Femur (tissue), 1 donor: ENCODE measurements around the gene MYO6.

Source experiments
- DNase-seq: peaks from one replicate; pipeline ENCODE4 v3.0.0-alpha.2; 2017

MYO6 gene

GRCh38 chr6:75830959-75831885 lies 82.2 kb downstream of the MYO6 start:
- DNase-seq, result no peak

DNA sequence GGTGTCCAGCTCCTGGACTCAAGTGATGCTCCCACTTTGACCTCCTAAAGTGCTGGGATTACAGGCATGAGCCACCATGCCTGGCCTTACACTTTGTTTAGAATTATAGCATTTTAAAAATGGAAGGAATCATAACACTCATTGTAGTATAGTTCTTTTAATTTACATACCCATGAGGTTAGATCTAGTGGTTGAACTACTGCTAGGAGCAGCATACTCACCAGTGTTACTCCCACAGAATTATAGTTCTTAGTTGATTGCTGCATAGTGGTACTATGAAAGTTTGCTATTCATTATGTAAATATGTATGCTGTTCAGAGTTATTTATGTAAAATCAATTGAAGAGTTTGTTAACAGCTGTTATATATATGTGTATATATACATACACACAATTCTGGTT lies 85.4 kb downstream of the MYO6 start:
- no peak for DNase-seq

GRCh38 chr6:75842191-75842590 lies 93.2 kb downstream of the MYO6 start:
- DNase-seq, result no peak

- no peak for DNase-seq
Measured at GRCh38 chr6:75842732-75843131, 93.7 kb downstream of the MYO6 start.

- no peak for DNase-seq
Measured at GRCh38 chr6:75843396-75843795, 94.4 kb downstream of the MYO6 start.

- DNase-seq, result no peak
Measured at GRCh38 chr6:75848274-75848673, 99.2 kb downstream of the MYO6 start.

DNA sequence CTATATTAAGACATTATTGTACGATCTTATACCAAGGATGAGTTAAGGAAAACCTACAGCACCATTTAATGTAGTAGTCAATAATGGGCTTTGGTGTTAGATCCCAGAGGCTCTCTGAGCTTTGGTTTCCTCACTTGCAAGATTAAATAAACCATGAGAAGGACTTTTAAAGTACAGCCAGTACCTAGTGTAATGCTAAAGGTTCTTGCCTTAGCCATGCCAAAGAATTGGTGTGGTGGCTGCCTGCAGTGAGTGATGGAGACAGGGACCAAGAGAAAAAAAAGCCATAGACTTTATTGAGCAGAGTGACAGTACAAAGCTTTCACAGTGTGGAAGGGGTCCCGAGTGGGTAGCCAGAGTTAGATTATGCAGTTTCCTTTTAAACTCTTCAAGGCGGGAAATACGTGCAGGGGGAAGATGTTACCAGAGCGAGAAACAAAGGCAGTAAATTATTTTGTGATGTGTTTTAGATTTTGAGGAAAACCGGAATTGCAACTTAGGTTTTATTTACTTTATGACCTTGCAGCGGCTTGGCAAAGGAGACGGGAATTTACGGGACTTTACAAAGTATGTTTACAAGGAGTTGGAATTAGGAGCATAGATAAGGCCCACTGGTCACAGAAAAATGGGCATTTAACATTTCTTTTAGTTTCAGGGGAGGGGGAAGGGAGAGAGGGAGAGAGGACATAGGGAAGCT lies 100.4 kb downstream of the MYO6 start:
- no peak for DNase-seq

DNA sequence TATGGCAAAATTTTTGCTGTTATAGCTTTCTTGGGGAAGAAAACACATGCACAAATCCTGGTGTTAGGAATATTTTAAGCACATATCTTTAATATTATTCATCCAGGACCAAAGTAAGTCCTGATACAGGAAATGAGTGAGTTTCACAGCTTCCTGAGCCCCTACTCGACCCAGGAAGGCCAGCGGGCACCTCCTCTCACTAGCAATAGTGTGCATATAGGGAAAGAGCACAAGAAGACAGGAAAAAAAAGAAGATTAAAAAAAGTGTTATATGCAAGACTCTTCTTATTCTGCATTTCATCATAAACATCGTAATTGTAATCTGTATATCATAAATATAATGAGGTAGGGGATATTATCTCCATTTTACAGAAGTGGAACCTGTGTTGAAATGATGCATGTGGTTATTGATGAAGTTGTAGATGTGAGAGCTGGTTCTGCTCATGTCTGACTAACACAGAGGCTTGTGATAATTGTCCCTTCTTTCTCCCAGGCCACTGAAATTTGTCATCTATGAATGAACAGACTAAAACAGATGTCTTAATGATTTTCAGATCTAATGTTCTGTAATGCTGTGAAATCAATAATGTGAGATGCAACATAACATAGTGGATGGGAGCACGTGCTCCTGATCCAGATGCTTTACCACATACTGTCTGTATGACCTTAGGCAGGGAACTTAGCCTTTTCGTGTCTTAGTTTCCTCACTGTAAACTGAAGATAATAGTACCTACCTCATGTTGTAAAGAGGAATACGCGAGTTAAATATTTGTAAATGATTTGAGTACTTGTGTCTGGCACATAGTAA lies 101.2 kb downstream of the MYO6 start:
- no peak for DNase-seq

DNA sequence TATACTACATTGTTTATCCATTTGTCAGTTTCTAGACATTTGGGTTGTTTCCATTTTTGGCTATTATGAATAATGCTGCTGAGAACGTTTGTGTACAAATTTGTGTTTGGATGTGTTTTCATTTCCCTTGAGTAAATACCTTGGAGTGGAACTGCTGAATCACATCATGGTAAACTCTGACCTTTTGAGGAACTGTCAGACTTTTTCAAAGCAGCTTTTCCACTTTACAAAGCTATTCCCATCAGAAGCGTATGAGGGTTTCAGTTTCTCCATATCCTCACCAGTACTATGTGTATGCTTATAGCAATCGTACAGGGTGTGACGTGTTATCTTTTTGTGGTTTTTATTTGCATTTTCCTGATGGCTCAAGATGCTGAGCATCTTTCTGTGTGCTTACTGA lies 103.7 kb downstream of the MYO6 start:
- no peak for DNase-seq

GRCh38 chr6:75853806-75854205 lies 104.8 kb downstream of the MYO6 start:
- no peak for DNase-seq

DNA sequence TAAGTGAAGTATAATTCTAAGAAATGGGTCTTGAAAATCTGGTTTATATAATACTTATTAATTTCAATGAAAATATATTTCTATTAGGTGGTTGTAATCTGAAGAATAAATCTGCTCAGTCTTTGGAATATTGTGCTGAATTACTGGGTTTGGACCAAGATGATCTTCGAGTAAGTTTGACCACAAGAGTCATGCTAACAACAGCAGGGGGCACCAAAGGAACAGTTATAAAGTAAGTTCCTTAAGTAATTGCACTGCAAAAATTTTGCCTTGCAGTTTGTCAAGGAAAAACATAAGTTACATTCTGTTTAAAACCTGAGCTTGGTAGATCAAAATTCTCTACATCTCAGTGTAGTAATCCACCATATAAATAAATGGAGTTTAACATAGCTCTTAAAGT lies 106.0 kb downstream of the MYO6 start:
- DNase-seq, result peak; percentile 27

DNA sequence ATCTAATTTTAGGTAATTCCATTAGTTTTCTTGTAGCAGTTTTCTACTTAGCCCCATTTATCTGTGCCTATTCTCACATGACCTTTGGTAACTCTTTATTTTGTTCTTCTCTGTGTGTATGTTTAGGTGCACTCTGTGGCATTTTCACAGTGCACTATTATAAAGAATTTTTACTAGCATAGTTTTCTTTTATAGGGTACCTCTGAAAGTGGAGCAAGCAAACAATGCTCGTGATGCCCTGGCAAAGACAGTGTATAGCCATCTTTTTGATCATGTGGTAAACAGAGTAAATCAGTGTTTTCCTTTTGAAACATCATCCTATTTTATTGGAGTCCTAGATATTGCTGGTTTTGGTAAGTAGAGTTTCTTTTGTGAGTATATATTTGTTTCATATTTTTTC lies 107.9 kb downstream of the MYO6 start:
- no peak for DNase-seq

DNA sequence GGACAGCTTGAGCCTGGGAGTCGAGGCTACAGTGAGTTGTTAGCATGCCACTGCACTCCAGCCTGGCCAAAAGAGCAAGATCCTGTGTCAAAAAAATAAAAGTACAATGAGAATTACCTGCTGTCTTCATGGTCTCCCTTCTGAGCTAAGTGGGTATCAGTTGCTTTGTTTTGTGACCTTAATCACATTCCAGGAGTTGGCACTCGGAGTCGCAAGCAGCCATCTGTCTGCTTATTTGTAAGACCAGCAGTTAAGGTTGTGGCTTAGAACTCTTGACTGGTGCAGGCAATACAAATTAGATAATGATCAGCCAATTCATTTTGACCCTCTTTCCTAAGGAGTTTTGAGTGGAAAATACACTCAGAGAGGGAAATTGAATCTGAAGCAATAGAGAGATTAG lies 114.0 kb downstream of the MYO6 start:
- DNase-seq, result no peak

DNA sequence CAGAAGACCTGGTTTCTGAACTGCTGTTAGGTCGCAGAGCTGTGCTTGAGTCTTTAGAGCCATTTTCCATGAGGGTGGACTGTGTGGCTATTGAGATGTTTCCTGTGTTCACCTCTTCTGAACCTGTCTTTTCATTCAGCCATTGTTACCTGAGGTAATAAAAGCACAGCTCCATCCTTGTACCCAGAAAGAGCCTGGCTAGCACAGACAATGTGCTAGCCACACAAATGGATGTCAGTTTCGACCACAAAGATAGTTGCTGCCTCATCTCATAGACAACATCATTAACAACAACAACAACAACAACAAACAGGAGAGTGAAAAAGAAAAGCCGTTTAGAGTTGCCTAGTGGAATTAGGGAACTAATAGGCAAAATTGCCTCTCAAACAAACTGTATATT lies 114.7 kb downstream of the MYO6 start:
- no peak for DNase-seq

GRCh38 chr6:75864446-75864845 lies 115.4 kb downstream of the MYO6 start:
- DNase-seq, result no peak

- DNase-seq, result no peak
Measured at GRCh38 chr6:75870389-75870788, 121.3 kb downstream of the MYO6 start.

- DNase-seq, result no peak
Measured at GRCh38 chr6:75874224-75874623, 125.2 kb downstream of the MYO6 start.

DNA sequence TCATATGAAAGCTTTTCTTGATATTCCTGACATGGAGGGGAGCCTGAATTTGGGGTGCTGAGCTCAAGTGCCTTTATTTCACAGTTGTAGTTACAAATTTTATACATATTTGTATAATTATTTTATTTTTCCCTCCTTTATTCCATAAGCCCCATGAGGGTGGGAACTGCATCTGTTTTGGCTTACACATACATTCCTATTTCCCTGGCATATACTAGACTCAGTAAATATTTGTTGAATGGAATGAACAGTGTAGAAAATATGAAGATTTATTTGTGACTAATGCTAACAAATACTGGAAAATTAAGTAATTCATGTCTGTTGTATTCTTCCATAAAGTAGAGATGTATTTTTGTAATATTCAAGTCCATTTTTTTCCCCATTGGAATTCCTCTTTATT lies 127.1 kb downstream of the MYO6 start:
- DNase-seq, result no peak

- DNase-seq, result no peak
Measured at GRCh38 chr6:75880305-75880704, 131.3 kb downstream of the MYO6 start.

DNA sequence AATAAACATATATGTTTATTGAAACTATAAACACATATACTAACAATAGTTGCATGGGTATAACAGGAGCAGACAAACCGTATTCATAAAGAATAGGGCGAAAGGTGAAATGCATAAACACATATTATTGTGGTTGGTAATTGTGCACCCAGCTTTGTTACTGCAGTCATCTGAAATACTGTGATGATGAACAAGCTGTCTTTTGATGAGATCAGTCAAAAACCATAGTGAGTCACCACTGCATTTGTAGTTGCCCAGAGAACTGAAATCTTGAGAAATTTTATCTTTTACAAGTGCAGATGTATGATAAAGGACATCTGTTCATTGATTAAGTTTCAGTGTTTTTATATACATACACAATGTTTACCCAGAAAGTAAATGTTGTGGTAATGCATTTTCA lies 133.7 kb downstream of the MYO6 start:
- no peak for DNase-seq

GRCh38 chr6:75884822-75885221 lies 135.8 kb downstream of the MYO6 start:
- no peak for DNase-seq

GRCh38 chr6:75892384-75892783 lies 143.3 kb downstream of the MYO6 start:
- DNase-seq, result no peak

GRCh38 chr6:75893058-75893775 lies 144.2 kb downstream of the MYO6 start:
- no peak for DNase-seq
